IMR-90 (cell line): ENCODE results near the gene FAM234B. TPM values are rescaled to one million over a fixed set of nuclear protein-coding genes. Genes with fewer than 3 reads are reported as not detected.

Experiments used
- ATAC-seq: fragments of 200-7000 bp; cut with Tn5 transposase; 2 replicates; pipeline ENCODE4 v1.9.1; 2020; ENCODE audit warnings: low read depth, mild to moderate bottlenecking, moderate library complexity
- BruUV-seq: library from RNA; stranded (reverse); fragments of 400-500 nt; replicated peaks from 2 replicates; lab custom pipeline; 2021; lab: Mats Ljungman, UMichigan
- CTCF ChIA-PET: fragments of 300-600 bp; formaldehyde crosslinking; extraction: SDS; loops from one replicate; lab custom pipeline; 2021; ENCODE audit warnings: antibody characterized with exemption; lab: Yijun Ruan, JAX
- POLR2A ChIA-PET: fragments of 300-600 bp; sonication (Branson Sonifier 250); formaldehyde crosslinking; loops from one replicate; lab custom pipeline; 2022; ENCODE audit warnings: antibody characterized with exemption; ENCODE audit not compliant: unreplicated experiment; lab: Charles Lee
- DNase-seq: peaks from one replicate; pipeline ENCODE4 v3.0.0; 2013
- H2AFZ ChIP-seq: replicated peaks from 2 replicates; pipeline ENCODE3; 2013; ENCODE audit warnings: low read length, mild to moderate bottlenecking; ENCODE audit not compliant: poor library complexity
- H2AK5ac ChIP-seq: 2 replicates; pipeline ENCODE4 v1.6.1; 2013; ENCODE audit warnings: low read depth, low read length, inconsistent platforms
- H2AK9ac ChIP-seq: replicated peaks from 2 replicates; pipeline ENCODE3; 2013; ENCODE audit warnings: mild to moderate bottlenecking, low read depth, low read length, moderate library complexity; ENCODE audit not compliant: poor library complexity
- H2BK120ac ChIP-seq: 2 replicates; pipeline ENCODE4 v1.6.1; 2013; ENCODE audit warnings: low read depth, low read length, inconsistent platforms
- H2BK15ac ChIP-seq: 3 replicates; pipeline ENCODE4 v1.6.1; 2013; ENCODE audit warnings: low read depth, low read length, inconsistent platforms
- H2BK20ac ChIP-seq: 2 replicates; pipeline ENCODE4 v1.6.1; 2013; ENCODE audit warnings: low read depth, mild to moderate bottlenecking, inconsistent platforms, low read length, moderate library complexity
- H2BK5ac ChIP-seq: 2 replicates; pipeline ENCODE4 v1.6.1; 2013; ENCODE audit warnings: mild to moderate bottlenecking, low read depth, low read length, inconsistent platforms; ENCODE audit not compliant: poor library complexity, severe bottlenecking
- H3K14ac ChIP-seq: replicated peaks from 2 replicates; pipeline ENCODE4 v1.6.1; 2013; ENCODE audit warnings: low read depth, low read length, inconsistent platforms
- H3K18ac ChIP-seq: 2 replicates; pipeline ENCODE4 v1.6.1; 2013; ENCODE audit warnings: low read depth, low read length, control low read depth
- H3K23ac ChIP-seq: 2 replicates; pipeline ENCODE4 v1.6.1; 2013; ENCODE audit warnings: low read depth, low read length, inconsistent platforms
- H3K27ac ChIP-seq: 2 replicates; pipeline ENCODE4 v1.5.1; 2013; ENCODE audit warnings: mild to moderate bottlenecking, control low read depth, low read length; ENCODE audit not compliant: insufficient read depth
- H3K27me3 ChIP-seq: 2 replicates; pipeline ENCODE4 v1.6.1; 2013; ENCODE audit warnings: low read length; ENCODE audit not compliant: control insufficient read depth, insufficient read depth
- H3K36me3 ChIP-seq: 2 replicates; pipeline ENCODE4 v1.6.1; 2013; ENCODE audit warnings: low read length, mixed read lengths; ENCODE audit not compliant: control insufficient read depth, insufficient read depth
- H3K4ac ChIP-seq: 2 replicates; pipeline ENCODE4 v1.6.1; 2013; ENCODE audit warnings: low read depth, low read length, inconsistent platforms
- H3K4me1 ChIP-seq: 2 replicates; pipeline ENCODE4 v1.6.1; 2013; ENCODE audit warnings: low read length, mixed read lengths; ENCODE audit not compliant: control insufficient read depth, insufficient read depth
- H3K4me2 ChIP-seq: 2 replicates; pipeline ENCODE4 v1.6.1; 2013; ENCODE audit warnings: low read depth, mild to moderate bottlenecking, control low read depth, low read length, moderate library complexity
- H3K4me3 ChIP-seq: 2 replicates; pipeline ENCODE4 v1.5.1; 2013; ENCODE audit warnings: low read depth, mild to moderate bottlenecking, control low read depth, low read length, moderate library complexity; ENCODE audit not compliant: insufficient read depth
- H3K56ac ChIP-seq: 2 replicates; pipeline ENCODE4 v1.6.1; 2013; ENCODE audit warnings: low read length, inconsistent platforms; ENCODE audit not compliant: insufficient read depth; ENCODE audit errors: extremely low read depth
- H3K79me1 ChIP-seq, 2 experiments: 2 replicates each; pipeline ENCODE4 v1.6.1; 2013; ENCODE audit warnings: low read length in 2 of 2, inconsistent platforms in 1 of 2, low read depth in 1 of 2
- H3K9ac ChIP-seq: 2 replicates; pipeline ENCODE4 v1.6.1; 2013; ENCODE audit warnings: low read depth, low read length, control low read depth
- H3K9me1 ChIP-seq: 2 replicates; pipeline ENCODE4 v1.6.1; 2013; ENCODE audit warnings: low read length, inconsistent platforms; ENCODE audit not compliant: insufficient read depth
- H3K9me3 ChIP-seq: 2 replicates; pipeline ENCODE4 v1.6.1; 2013; ENCODE audit warnings: low read length; ENCODE audit not compliant: control insufficient read depth, insufficient read depth
- H4K20me1 ChIP-seq: 2 replicates; pipeline ENCODE4 v1.6.1; 2013; ENCODE audit warnings: low read length, inconsistent platforms; ENCODE audit not compliant: insufficient read depth
- H4K5ac ChIP-seq: 2 replicates; pipeline ENCODE4 v1.6.1; 2013; ENCODE audit warnings: mild to moderate bottlenecking, low read depth, low read length, control low read depth
- H4K8ac ChIP-seq, 2 experiments: 2 replicates each; pipeline ENCODE4 v1.6.1; 2013; ENCODE audit warnings: low read depth in 2 of 2, low read length in 2 of 2, control low read depth in 1 of 2, inconsistent platforms in 1 of 2
- H4K91ac ChIP-seq: 2 replicates; pipeline ENCODE4 v1.6.1; 2013; ENCODE audit warnings: low read depth, low read length, inconsistent platforms; ENCODE audit not compliant: insufficient read depth
- BHLHE40 ChIP-seq: fragments of 150-350 bp; IDR thresholded peaks from 2 replicates; pipeline ENCODE4 v1.6.1; 2016; ENCODE audit warnings: mild to moderate bottlenecking, low read depth, low read length
- CEBPB ChIP-seq: IDR thresholded peaks from 2 replicates; pipeline ENCODE4 v1.6.1; 2012; ENCODE audit warnings: low read depth, low read length, improper control_type of control experiment
- CHD1 ChIP-seq: IDR thresholded peaks from 2 replicates; pipeline ENCODE4 v1.6.1; 2012; ENCODE audit warnings: low read depth, low read length, improper control_type of control experiment
- FOS ChIP-seq: fragments of 150-350 bp; IDR thresholded peaks from 2 replicates; pipeline ENCODE4 v1.6.1; 2016; ENCODE audit warnings: low read depth, low read length
- MAZ ChIP-seq: IDR thresholded peaks from 2 replicates; pipeline ENCODE4 v1.6.1; 2012; ENCODE audit warnings: low read depth, mild to moderate bottlenecking, low read length, improper control_type of control experiment, moderate library complexity, borderline replicate concordance
- MXI1 ChIP-seq: IDR thresholded peaks from 2 replicates; pipeline ENCODE4 v1.6.1; 2012; ENCODE audit warnings: low read depth, mild to moderate bottlenecking, low read length, moderate library complexity, borderline replicate concordance
- NFE2L2 ChIP-seq: fragments of 150-350 bp; IDR thresholded peaks from 2 replicates; pipeline ENCODE4 v1.6.1; 2016; ENCODE audit warnings: low read depth, mild to moderate bottlenecking, low read length
- RCOR1 ChIP-seq: IDR thresholded peaks from 2 replicates; pipeline ENCODE4 v1.6.1; 2012; ENCODE audit warnings: mild to moderate bottlenecking, low read length, improper control_type of control experiment; ENCODE audit not compliant: insufficient replicate concordance
- RFX5 ChIP-seq: IDR thresholded peaks from 2 replicates; pipeline ENCODE4 v1.8.0; 2012; ENCODE audit warnings: low read depth, mild to moderate bottlenecking, low read length, moderate library complexity
- SMC3 ChIP-seq: fragments of 150-350 bp; IDR thresholded peaks from 2 replicates; pipeline ENCODE4 v1.6.1; 2016; ENCODE audit warnings: low read depth, mild to moderate bottlenecking, antibody characterized with exemption, low read length, moderate library complexity
- USF2 ChIP-seq: fragments of 150-350 bp; IDR thresholded peaks from 2 replicates; pipeline ENCODE4 v1.6.1; 2017; ENCODE audit warnings: mild to moderate bottlenecking, antibody characterized with exemption, low read length, low read depth
- WGBS, 2 experiments: methylation state at CpG; one replicate each; pipeline versions ENCODE4 v1.1.5 to v1.1.7; 2013; ENCODE audit warnings: missing lambda C conversion rate in 2 of 2; ENCODE audit not compliant: insufficient read length in 1 of 2; ENCODE audit errors: extremely low coverage in 2 of 2; 5-methylcytosine and 5-hydroxymethylcytosine counted together
- dilution Hi-C: fragments of 300-500 bp; cut with HindIII; formaldehyde crosslinking; loops from one replicate; pipeline ENCODE4 v1.14.3; 2018; ENCODE audit warnings: low sequenced_read_pairs; ENCODE audit not compliant: unreplicated experiment
- in situ Hi-C: fragments of 300-500 bp; cut with MboI; formaldehyde crosslinking; loops from 3 replicates; pipeline ENCODE4 v1.14.3; 2019; ENCODE audit warnings: low sequenced_read_pairs, inconsistent platforms, mixed read lengths
- intact Hi-C: fragments of 100-400 bp; cut with micrococcal nuclease; formaldehyde crosslinking; loops from 2 replicates; pipeline ENCODE4 v1.10.0; 2022
- polyA plus RNA-seq, 3 experiments: library from polyadenylated mRNA; depleted of rRNA; stranded (reverse); fragments of >200 nt; gene quantifications; 2 replicates each; pipeline ENCODE4 v1.2.3, GENCODE V29; 2012; ENCODE audit warnings: low replicate concordance in 1 of 3
- total RNA-seq: library from RNA; depleted of rRNA; stranded (reverse); fragments of >200 nt; gene quantifications from 2 replicates; pipeline ENCODE4 v1.2.3, GENCODE V29; 2012

The FAM234B gene
- total and polyA plus RNA-seq, 2 of the 4 experiments (the other 2 are of a cell fraction) = 3.6 to 8.6 TPM

DNA sequence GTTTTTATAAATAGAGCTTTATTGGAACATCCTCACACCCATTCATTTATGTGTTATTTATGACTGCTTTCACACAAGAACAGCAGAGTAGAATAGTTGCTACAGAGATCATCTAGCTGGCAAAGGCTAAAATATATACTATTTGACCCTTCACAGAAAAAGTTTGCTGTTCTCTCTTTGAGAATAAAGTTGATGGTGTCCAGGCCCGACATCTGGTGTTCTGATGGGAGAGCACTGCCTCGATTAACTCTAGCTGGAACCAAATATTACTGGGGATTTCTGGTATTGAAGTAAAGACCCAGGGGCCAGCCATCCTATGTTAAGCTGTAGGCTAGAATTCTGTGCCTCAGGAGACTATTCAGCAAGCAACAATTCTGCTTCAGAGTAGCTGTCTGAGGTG is 21.8 kb downstream of the FAM234B start:
- Histone ChIP-seq H2AFZ (no peak overlapping the region), H3K4ac (no peak overlapping the region), H3K9ac (no peak overlapping the region), H3K9me1 (peaks cover 7% of the 10 kb centered on the region; the same call in 1 of the 2 replicates), H3K36me3 (peaks cover 10% of the 10 kb centered on the region), H2BK15ac (no peak overlapping the region), H2AK9ac (no peak overlapping the region), H3K4me1 (no peaks in the 10 kb centered on the region), H3K79me1 (no peaks in the 10 kb centered on the region), H4K5ac (no peak overlapping the region), H3K27ac (no peak overlapping the region), H3K4me2 (no peak overlapping the region), H3K56ac (no peak overlapping the region), H3K9me3 (no peaks in the 10 kb centered on the region), H2BK120ac (no peak overlapping the region), H3K18ac (no peak overlapping the region), H2BK20ac (no peak overlapping the region), H4K91ac (no peak overlapping the region), H3K14ac (no peak overlapping the region), H2BK5ac (no peak overlapping the region), H4K20me1 (no peaks in the 10 kb centered on the region), H3K27me3 (no peaks in the 10 kb centered on the region), H3K23ac (no peak overlapping the region), H2AK5ac (no peak overlapping the region), H3K4me3 (no peak overlapping the region), H4K8ac (no peak overlapping the region)
- ATAC-seq (no peak), DNase-seq (no peak)
- in situ Hi-C loops = no loop called here
- no TSS peak for BruUV-seq
- ChIA-PET POLR2A (no interaction called here), CTCF (interaction anchor here (0.8 kb wide), 1 partner anchor 10 kb away, joined by 3 read pairs; no protein-coding TSS in a partner anchor)
- TF ChIP-seq MXI1 = no peak
- no peak for TF ChIP-seq RFX5
- no peak for TF ChIP-seq CHD1
- TF ChIP-seq USF2 = no peak
- TF ChIP-seq BHLHE40 = no peak
- no peak for TF ChIP-seq MAZ
- TF ChIP-seq RCOR1 = no peak
- TF ChIP-seq SMC3 = no peak
- TF ChIP-seq FOS = no peak
- no peak for TF ChIP-seq CEBPB
- no peak for TF ChIP-seq NFE2L2
- intact Hi-C loops = no loop called here
- no CpG with 5 or more reads among the region's 2 CpGs for WGBS, 2 experiments
- dilution Hi-C loops = no loop called here
